ENCODE measurements around the gene ZDHHC4.
"Not testable (repeated sequence)": the region's sequence is repeated elsewhere in the genome, so short reads cannot be mapped to it uniquely, and the experiment has no call there.

The ZDHHC4 gene

DNA sequence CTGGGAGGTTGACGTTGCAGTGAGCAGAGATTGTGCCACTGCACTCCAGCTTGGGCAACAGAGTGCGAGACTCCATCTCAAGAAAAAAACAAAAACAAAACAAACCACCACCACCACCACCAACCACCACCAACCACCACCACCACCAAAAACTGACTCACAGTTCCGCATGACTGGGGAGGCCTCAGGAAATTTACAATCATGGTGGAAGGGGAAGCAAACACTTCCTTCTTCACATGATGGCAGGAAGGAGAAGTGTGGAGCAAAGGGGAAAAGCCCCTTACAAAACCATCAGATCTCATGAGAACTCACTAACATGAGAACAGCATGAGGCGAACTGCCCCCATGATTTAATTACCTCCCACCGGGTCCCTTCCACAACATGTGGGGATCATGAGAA is 57.7 kb downstream of the ZDHHC4 start:
- not testable (repeated sequence) for DNase-seq (ENCODE audit: low read depth in 2 of 2)

DNA sequence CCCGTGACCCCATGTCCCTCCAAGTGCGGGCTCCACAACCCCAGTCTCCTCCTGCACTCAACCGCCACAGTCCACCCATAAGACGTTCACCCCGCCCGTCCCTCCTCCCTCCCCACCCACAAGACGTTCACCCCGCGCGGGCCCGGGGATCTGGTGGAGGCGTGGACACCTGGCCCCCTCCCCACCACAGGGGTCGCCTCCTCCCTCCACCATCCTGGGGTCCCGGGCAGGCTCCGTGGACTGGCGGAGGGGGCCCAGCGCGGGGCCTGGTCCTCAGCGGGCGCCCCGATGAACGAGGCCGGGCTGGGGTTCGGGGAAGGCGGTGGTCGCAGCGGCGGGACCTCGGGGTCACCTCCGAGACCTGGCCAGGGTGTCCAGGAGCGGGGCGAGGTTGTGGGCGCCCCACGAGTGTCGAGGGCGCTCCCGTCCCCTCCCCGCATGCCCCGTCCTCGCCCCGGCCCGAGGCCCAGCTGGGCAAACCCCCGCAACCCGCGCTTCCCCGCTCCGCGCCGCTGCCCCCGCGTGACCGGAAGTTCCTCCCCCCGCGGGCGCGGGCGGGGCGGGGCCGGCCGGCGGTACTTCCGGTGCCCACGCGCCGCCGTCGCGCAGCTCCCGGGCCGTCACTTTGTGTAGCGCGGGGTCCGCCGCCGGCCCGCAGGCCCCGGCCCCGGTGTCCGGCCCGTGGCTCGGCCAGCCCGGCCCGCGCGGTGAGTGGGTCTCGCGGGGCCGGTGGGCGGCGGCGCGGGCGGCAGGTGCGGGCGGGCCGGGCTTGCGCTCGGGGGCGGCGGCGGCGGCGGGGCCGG is 59.7 kb downstream of the ZDHHC4 start, which contains the start of gene ZNF316:
ZNF316 (plus strand) TSS at position 578 of the 803 bp plus-strand sequence. CDS start 5,092 bp downstream, outside the sequence.
- DNase-seq (ENCODE audit: low read depth in 2 of 2), result peak; percentile 38 to 39

DNA sequence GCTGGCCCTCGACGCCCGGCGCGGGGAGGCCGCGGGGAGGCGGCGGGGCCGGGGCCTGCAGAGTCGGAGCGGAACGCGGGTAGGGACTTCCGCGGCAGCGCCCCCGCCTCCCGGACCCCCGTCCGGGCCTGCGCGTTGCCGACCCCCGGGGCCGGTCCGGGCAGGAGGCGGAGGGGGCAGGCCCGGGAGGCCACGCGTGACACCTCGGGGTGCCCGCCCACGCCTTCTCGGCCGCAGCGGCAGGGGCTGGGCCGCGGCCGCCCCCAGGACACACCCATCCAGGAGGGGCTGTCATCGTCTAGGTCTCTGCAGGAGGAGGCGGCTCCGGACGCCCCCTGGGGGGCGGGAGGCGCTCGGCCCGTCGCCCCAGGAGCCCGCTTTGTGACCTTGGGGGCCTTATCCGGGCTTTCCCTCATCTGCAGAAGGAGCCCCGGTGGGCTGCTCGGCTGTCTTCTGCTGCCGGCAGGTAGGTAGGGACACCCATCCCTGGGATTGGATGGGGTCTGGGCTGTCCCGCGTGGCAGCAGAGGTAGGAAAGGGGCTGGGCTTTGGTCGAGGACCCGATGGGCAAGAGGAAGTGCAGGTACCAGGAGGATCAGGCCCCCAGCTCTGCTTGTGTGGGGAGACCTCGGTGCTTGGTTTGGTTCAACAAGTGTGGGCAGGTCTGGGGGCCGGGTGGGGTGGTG is 60.4 kb downstream of the ZDHHC4 start:
- DNase-seq (ENCODE audit: low read depth in 2 of 2), result peak; percentile 26 to 37
